Ectodermal cell (in vitro differentiated cells): ENCODE data around the gene DBH. TPM values are rescaled to one million over a fixed set of nuclear protein-coding genes. Genes with fewer than 3 reads are reported as not detected.

ENCODE experiments used
- H3K27ac ChIP-seq: 2 replicates; pipeline ENCODE4 v1.7.0; 2013; ENCODE audit warnings: mild to moderate bottlenecking, low read depth, low read length; ENCODE audit not compliant: insufficient read depth, poor library complexity, severe bottlenecking
- H3K27me3 ChIP-seq: 2 replicates; pipeline ENCODE4 v1.7.0; 2013; ENCODE audit warnings: mild to moderate bottlenecking, low read length; ENCODE audit not compliant: insufficient read depth, control insufficient read depth, poor library complexity, severe bottlenecking
- H3K36me3 ChIP-seq: one replicate; pipeline ENCODE4 v1.7.0; 2013; ENCODE audit warnings: low read length; ENCODE audit not compliant: control insufficient read depth, insufficient read depth
- H3K4me1 ChIP-seq: one replicate; pipeline ENCODE4 v1.7.0; 2013; ENCODE audit warnings: low read length; ENCODE audit not compliant: control insufficient read depth, insufficient read depth
- H3K4me3 ChIP-seq: 2 replicates; pipeline ENCODE4 v1.7.0; 2013; ENCODE audit warnings: low read depth, low read length, control low read depth; ENCODE audit not compliant: insufficient read depth
- H3K9me3 ChIP-seq: 2 replicates; pipeline ENCODE4 v1.7.0; 2013; ENCODE audit warnings: mild to moderate bottlenecking, low read length, moderate library complexity; ENCODE audit not compliant: control insufficient read depth
- WGBS, 2 experiments: methylation state at CpG; one replicate each; pipeline ENCODE4 v1.1.7; 2013; ENCODE audit warnings: missing lambda C conversion rate in 2 of 2; 5-methylcytosine and 5-hydroxymethylcytosine counted together
- polyA plus RNA-seq, 4 experiments: library from polyadenylated mRNA; stranded (reverse); fragments of 50-300 nt; gene quantifications; one replicate each; pipeline ENCODE4 v1.2.3, GENCODE V29; 2013

Gene DBH
- not detected for polyA plus RNA-seq (2013, experiment 1 of 4)
- not detected for polyA plus RNA-seq (2013, experiment 2 of 4)
- polyA plus RNA-seq (2013, experiment 3 of 4): not detected
- polyA plus RNA-seq (2013, experiment 4 of 4): 0.04 TPM

DNA sequence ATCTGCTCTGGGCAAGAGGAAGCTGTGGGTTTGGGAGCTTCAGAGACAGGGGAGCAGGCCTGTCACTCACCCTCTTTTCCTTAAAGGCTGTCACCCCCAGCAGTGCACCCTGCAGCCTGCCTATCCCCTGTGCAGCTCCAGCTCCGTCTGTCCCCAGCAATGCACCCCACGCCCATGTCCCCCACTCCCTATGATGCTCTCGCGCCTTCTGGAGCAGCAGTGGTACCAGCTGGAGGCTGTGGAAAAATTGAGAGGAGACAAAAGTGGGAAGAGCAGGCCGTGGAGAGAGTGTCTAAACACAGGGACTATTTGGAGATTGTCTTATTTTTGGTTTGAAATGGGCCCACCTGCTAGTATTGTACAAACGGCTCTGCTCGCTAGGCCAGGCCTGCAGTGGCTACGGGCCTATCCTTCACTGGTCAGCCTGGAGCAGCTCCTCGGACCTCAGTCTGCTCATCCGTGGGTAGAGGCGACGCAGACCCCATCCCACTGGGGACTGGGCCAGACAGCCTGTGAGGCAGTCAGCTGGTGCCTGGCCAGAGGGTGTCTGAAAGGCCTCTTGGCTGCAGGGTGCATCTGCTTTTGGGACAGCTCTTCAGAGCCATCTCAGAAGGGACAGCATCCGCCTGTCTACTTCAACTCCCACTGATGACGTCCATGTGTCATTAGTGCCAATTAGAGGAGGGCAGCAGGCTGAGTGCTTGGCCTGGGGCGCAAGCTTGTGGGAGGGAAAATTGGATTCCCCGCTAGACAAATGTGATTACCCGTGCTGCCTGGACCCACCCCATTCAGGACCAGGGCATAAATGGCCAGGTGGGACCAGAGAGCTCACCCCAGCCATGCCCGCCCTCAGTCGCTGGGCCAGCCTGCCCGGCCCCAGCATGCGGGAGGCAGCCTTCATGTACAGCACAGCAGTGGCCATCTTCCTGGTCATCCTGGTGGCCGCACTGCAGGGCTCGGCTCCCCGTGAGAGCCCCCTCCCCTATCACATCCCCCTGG, at the start of gene DBH:
DBH (plus strand) TSS at position 831 of the 999 bp plus-strand sequence; CDS start at position 840, 9 bp downstream.
- no peak within 1 kb of the TSS for H3K4me3 ChIP-seq
- peaks cover 28% of the 10 kb centered on the region for H3K4me1 ChIP-seq
- H3K27me3 ChIP-seq: no peaks in the 10 kb centered on the region
- H3K9me3 ChIP-seq: no peaks in the 10 kb centered on the region
- 93 to 94% methylated on average over 24 of the region's 24 CpGs for WGBS, 2 experiments
- H3K27ac ChIP-seq: no peak within 1 kb of the TSS
- no peaks in the 10 kb centered on the region for H3K36me3 ChIP-seq

DNA sequence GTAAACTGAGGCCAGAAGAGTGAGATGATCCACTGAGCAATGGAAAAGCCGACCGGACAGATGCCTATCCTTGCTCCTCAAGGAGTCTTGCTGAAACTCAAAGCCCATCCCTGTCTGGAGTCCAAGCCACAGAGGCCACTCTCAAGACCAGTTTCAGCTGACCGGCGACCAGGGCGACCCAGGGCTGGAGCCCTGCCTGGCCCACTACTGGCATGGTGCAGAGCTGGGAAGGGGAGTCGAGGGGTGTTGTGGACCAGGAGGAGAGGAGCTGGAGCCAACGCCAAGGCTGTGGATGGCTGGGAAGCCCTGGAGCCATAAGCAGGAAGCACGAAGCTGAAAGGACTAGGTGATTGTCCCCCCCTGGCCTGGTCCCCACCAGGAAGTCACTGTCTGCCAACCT, 49.1 kb upstream of the DBH start:
- Histone ChIP-seq H3K4me1 (peaks cover 19% of the 10 kb centered on the region), H3K36me3 (no peaks in the 10 kb centered on the region), H3K9me3 (no peaks in the 10 kb centered on the region), H3K4me3 (no peak overlapping the region), H3K27me3 (no peaks in the 10 kb centered on the region), H3K27ac (no peak overlapping the region)
- 95 to 96% methylated on average over 8 of the region's 8 CpGs for WGBS, 2 experiments

DNA sequence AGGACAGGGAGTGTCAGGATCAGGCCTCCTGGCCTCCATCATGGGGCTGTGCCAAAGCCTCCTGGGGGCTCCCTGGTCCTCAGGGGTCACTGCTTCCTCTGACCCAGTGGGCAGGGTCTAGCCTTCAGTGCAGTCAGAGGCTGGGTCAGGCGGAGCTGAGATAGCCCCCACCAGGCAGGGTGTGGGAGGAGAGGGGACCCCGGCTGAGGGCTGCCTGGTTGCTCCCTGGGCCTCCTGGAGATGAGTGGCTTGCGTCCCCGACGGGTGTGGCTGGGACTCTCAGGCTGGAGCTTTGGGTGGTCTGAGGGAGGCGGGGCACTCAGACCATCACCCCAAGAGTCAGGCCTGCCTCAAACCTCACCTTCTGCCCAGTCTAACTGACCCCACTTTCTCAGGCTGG, 48.7 kb upstream of the DBH start:
- Histone ChIP-seq H3K9me3 (no peaks in the 10 kb centered on the region), H3K27me3 (no peaks in the 10 kb centered on the region), H3K36me3 (no peaks in the 10 kb centered on the region), H3K4me3 (no peak overlapping the region), H3K4me1 (peaks cover 19% of the 10 kb centered on the region), H3K27ac (no peak overlapping the region)
- WGBS, 2 experiments: 97 to 99% methylated on average over 6 of the region's 6 CpGs

DNA sequence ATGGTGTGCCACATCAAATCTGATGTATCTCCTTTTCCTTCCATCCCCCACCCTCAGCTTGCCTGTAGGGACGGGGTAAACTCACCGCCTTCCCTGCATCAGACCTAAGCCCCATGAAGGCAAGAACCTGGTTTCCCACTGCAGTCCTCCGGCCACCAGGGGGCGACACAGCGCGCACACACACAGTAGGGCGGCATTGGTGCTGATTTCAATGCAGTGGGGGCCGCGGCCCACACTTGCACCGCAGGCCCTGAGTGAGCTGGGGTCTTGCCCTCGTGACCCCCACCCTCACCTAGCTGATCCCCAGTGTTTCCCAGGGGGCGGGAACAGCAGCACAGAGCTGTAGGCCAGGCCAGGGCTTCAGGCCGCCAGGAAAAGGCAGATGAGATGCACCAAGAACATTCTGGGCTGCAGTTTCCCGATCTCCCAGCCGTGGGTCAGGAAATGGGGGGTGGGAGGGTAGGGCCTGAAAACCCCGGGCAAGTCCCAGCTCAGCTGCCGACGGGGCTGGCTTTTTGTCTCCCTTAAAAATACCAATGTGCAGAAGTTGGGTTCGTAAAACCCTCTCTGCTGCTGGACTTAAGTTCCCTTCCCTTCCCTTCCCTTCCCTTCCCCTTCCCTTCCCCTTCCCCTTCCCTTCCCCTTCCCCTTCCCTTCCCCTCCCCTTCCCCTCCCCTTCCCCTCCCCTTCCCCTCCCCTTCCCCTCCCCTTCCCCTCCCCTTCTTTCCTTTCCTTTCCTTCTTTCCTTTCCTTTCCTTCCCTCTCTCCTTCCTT, 46.5 kb upstream of the DBH start:
- 61 to 63% methylated on average over 18 of the region's 19 CpGs for WGBS, 2 experiments
- Histone ChIP-seq H3K36me3 (no peaks in the 10 kb centered on the region), H3K4me1 (peaks cover 15% of the 10 kb centered on the region), H3K27me3 (no peaks in the 10 kb centered on the region), H3K27ac (no peak overlapping the region), H3K9me3 (no peaks in the 10 kb centered on the region), H3K4me3 (no peak overlapping the region)

DNA sequence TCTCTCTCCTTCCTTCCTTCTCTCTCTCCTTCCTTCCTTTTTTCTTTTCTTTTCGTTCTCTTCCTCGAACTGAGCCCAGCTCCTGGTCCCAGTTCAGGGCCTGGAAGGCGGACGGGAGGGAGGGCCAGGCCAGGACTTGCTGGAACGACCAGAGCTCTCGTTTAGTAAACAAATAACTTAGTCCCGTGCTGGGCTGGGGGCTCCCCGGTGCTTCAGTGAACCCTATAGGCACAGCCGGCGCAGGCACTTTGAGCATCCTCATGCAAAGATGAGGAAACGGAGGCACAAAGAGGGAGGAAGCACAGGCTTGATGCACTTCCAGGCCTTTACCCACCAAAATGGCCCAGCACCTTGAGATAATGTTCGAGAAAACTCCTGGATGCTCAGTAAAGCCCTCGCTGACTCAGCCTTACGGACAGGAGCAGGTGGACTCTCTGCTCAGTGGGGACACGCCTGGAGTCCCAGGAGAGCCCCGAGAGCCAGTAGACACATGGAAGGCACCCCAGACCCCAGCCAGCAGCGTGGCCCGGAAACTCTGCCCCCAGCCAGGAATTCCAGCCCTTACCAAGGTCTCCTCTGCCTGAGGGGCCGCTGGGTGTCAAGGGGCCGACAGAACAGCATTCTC, 45.8 kb upstream of the DBH start:
- H3K27me3 ChIP-seq: no peaks in the 10 kb centered on the region
- 83 to 84% methylated on average over 20 of the region's 20 CpGs for WGBS, 2 experiments
- no peak overlapping the region for H3K4me3 ChIP-seq
- no peaks in the 10 kb centered on the region for H3K36me3 ChIP-seq
- no peak overlapping the region for H3K27ac ChIP-seq
- H3K9me3 ChIP-seq: no peaks in the 10 kb centered on the region
- H3K4me1 ChIP-seq: peaks cover 8% of the 10 kb centered on the region

DNA sequence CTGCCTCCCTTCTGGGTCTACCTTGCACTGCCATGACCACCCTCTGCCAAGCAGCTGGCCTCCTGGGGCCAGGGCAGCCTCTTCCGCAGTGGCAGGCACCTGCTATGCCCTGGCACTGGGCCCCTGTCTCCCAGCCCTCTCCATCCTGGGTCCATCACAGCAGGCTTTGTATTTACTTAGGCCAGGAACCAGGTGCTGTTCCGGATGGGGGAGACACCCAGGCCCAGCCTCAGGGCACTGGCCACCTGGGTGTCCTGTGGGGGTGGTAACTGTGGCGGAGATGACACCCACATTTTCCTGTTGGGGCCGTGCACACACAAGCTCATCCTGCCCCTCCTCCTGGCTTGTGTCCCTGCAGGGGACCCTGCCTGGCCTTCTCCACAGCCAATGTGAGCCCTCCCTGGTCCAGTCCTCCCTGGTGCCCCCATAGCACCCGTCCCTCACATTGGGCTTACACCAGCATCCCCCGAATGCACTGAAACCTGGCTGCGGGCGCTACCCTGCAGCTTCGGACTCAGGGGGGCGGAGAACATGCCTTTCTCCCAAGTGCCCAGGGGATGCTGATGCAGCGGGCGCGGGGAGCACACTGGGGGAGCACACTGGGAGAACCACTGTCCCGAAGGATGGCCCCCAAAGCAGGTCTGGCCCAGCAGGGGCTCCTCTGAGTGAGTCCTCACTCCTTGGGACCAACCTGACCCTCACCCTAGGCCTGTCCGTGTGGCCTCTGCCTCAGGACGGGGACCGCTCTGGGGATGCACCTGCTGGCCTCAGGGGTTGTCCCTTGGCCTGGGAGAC, 44.9 kb upstream of the DBH start:
- H3K4me3 ChIP-seq: no peak overlapping the region
- H3K27ac ChIP-seq: no peak overlapping the region
- 93 to 95% methylated on average over 17 of the region's 17 CpGs for WGBS, 2 experiments
- no peaks in the 10 kb centered on the region for H3K36me3 ChIP-seq
- H3K9me3 ChIP-seq: no peaks in the 10 kb centered on the region
- no peaks in the 10 kb centered on the region for H3K4me1 ChIP-seq
- no peaks in the 10 kb centered on the region for H3K27me3 ChIP-seq

DNA sequence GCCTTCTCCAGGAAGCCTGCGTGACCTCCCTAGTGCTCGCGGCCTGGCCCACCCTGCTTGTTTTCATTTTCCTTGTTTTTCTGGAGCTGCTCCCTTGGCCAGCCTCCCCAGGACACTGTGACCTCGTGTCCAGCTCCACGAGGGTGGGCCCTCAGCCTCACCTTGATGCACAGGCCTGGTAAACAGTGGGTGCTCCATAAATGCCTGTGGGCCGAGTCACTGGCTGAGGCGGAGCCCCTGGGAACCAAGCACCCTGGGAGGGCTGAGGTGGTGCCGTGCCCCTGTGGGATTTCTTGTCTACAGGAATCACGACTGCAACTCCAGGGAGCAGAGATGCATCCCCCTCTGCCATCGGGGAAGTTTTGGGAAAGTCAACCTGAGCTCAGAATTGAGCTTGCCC, 44.2 kb upstream of the DBH start:
- no peaks in the 10 kb centered on the region for H3K36me3 ChIP-seq
- H3K9me3 ChIP-seq: no peaks in the 10 kb centered on the region
- no peak overlapping the region for H3K4me3 ChIP-seq
- no peaks in the 10 kb centered on the region for H3K27me3 ChIP-seq
- H3K27ac ChIP-seq: no peak overlapping the region
- WGBS, 2 experiments: 79 to 82% methylated on average over 10 of the region's 10 CpGs
- no peaks in the 10 kb centered on the region for H3K4me1 ChIP-seq

DNA sequence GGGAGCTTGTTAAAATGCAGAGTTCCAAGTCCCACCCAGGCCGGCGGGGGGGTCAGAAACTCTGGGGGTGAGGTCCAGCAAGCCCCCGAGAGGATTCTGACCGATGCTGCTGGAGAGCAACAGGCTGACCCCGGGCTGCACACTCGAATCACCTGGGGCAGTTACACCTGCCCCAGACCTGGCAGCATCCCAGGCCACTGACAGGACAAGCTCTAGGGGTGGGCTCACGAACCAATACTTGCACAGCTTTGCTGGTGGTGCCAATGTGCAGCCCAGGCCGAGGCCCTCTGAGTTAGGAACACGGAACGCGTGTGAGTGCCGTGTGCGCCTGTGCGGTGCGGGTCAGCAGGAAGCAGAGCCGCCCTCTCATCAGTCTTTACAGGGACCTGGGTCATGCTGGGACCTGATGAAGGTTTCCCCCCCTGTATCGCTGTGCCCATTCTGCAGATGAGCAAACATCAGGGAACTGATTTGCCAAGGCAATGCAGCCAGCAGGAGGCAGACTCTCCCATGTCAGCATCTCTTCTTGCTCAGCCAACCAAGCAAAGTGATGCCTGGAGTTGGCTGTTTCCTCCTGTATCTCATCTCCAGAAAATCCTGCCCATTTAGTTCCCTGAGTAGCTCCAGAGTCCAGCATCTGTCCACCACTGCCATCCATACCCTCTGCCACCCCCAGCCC, 43.3 kb upstream of the DBH start:
- Histone ChIP-seq H3K4me1 (no peaks in the 10 kb centered on the region), H3K36me3 (no peaks in the 10 kb centered on the region), H3K27ac (no peak overlapping the region), H3K27me3 (no peaks in the 10 kb centered on the region), H3K9me3 (no peaks in the 10 kb centered on the region), H3K4me3 (no peak overlapping the region)
- 86% methylated on average over 17 of the region's 17 CpGs for WGBS, 2 experiments

DNA sequence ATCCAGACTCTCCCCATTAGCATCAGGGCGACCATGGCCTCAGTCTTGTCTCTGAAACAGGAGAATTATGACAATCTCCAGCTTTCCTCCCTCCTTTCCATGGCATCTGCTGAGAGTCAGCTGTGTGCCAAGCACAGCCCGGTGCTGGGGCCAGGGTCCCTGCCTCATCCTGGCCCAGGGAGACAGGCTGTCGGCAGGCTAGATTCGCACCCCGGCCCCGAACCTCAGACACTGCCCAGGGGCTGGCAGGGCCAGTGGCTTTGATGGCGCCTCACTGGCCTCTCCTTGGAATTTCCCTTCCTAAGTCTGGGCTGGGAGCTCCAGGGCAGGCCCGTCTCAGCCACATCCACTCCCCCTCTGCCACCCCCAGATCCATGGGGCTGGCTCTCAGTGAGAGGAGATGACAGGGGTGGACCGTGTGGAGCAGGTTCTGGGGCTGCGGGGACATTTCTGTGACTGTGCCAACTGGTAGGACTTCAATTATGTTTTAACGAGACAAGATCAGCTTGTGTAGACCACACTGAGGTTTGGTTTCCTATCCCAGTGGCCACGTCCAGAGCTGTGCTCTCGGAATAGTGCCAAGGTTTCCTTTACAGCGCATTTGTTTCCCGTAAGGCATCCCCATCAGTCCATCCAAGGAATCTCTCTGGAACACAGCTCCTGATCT, 42.4 kb upstream of the DBH start:
- H3K4me1 ChIP-seq: no peaks in the 10 kb centered on the region
- no peaks in the 10 kb centered on the region for H3K27me3 ChIP-seq
- H3K4me3 ChIP-seq: no peak overlapping the region
- H3K36me3 ChIP-seq: no peaks in the 10 kb centered on the region
- WGBS, 2 experiments: 90 to 93% methylated on average over 15 of the region's 15 CpGs
- H3K27ac ChIP-seq: no peak overlapping the region
- no peaks in the 10 kb centered on the region for H3K9me3 ChIP-seq
